ENCODE results near the gene RAB1A. TPM values are rescaled to one million over a fixed set of nuclear protein-coding genes. Genes with fewer than 3 reads are reported as not detected.

The RAB1A gene
- total and polyA plus RNA-seq, 9 of the 15 experiments (the other 6 are each of a cell fraction or from before 2014, with no cell fraction given) = 43.8 to 163 (median 67.7) TPM

GRCh38 chr2:65081232-65081685, 48.6 kb downstream of the RAB1A start (continued):
- TF ChIP-seq, protein P1, sequence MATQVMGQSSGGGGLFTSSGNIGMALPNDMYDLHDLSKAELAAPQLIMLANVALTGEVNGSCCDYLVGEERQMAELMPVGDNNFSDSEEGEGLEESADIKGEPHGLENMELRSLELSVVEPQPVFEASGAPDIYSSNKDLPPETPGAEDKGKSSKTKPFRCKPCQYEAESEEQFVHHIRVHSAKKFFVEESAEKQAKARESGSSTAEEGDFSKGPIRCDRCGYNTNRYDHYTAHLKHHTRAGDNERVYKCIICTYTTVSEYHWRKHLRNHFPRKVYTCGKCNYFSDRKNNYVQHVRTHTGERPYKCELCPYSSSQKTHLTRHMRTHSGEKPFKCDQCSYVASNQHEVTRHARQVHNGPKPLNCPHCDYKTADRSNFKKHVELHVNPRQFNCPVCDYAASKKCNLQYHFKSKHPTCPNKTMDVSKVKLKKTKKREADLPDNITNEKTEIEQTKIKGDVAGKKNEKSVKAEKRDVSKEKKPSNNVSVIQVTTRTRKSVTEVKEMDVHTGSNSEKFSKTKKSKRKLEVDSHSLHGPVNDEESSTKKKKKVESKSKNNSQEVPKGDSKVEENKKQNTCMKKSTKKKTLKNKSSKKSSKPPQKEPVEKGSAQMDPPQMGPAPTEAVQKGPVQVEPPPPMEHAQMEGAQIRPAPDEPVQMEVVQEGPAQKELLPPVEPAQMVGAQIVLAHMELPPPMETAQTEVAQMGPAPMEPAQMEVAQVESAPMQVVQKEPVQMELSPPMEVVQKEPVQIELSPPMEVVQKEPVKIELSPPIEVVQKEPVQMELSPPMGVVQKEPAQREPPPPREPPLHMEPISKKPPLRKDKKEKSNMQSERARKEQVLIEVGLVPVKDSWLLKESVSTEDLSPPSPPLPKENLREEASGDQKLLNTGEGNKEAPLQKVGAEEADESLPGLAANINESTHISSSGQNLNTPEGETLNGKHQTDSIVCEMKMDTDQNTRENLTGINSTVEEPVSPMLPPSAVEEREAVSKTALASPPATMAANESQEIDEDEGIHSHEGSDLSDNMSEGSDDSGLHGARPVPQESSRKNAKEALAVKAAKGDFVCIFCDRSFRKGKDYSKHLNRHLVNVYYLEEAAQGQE (IDR thresholded peaks at IDR 0.05; ENCODE audit: borderline replicate concordance) = no peak
- TF ChIP-seq, protein P1 (CRISPR knock-in tag; IDR thresholded peaks at IDR 0.05; ENCODE audit: low read depth) = no peak
- TF ChIP-seq CHCHD3 (CRISPR knock-in tag; IDR thresholded peaks at IDR 0.05) = no peak
- TF ChIP-seq MAFG (tag; conservative IDR thresholded peaks at IDR 0.05) = peak; percentile 41; the same call in 1 of the 2 replicates
- peak; percentile 64; the same call in 1 of the 2 replicates for TF ChIP-seq PML (IDR thresholded peaks at IDR 0.05; ENCODE audit: low read length)
- no peak for TF ChIP-seq SAP30 (IDR thresholded peaks at IDR 0.05; ENCODE audit: borderline replicate concordance, insufficient read depth, low read depth, low read length, poor library complexity, severe bottlenecking)
- TF ChIP-seq ZNF445 (CRISPR knock-in tag; IDR thresholded peaks at IDR 0.05; ENCODE audit: low read depth) = no peak
- no peak for TF ChIP-seq AFF1 (IDR thresholded peaks at IDR 0.05; ENCODE audit: low read depth in 1 of 2, partially characterized antibody in 2 of 2)
- TF ChIP-seq ZNF324 (CRISPR knock-in tag; IDR thresholded peaks at IDR 0.05) = no peak
- no peak for TF ChIP-seq ZBTB49 (CRISPR knock-in tag; IDR thresholded peaks at IDR 0.05; ENCODE audit: borderline replicate concordance)
- TF ChIP-seq RBM22 (IDR thresholded peaks at IDR 0.05; ENCODE audit: low read depth, low read length, poor library complexity, severe bottlenecking) = no peak
- no peak for TF ChIP-seq ZNF253 (CRISPR knock-in tag; conservative IDR thresholded peaks at IDR 0.05)
- peak; percentile 77 for TF ChIP-seq POLR2AphosphoS5 (IDR thresholded peaks at IDR 0.05; ENCODE audit: control insufficient read depth, insufficient read depth, low read depth, low read length)
- no peak for TF ChIP-seq NFXL1 (CRISPR knock-in tag; IDR thresholded peaks at IDR 0.05)

Measured in K562 (cell line).